HG02642 (cell line): ENCODE results near the gene ZBTB8A.
A peak's percentile ranks its signal among the peaks of the same experiment; 100 is the strongest.
"Not testable (repeated sequence)": the region's sequence is repeated elsewhere in the genome, so short reads cannot be mapped to it uniquely, and the experiment has no call there.

Experiments used
- ATAC-seq: cut with Tn5 transposase; IDR thresholded peaks from one replicate; pipeline ENCODE4 v1.9.1; 2021; ENCODE audit warnings: mild to moderate bottlenecking; ENCODE audit not compliant: unreplicated experiment, poor library complexity

The ZBTB8A gene

GRCh38 chr1:32618673-32619221 lies 79.5 kb downstream of the ZBTB8A start:
- ATAC-seq: no peak

DNA sequence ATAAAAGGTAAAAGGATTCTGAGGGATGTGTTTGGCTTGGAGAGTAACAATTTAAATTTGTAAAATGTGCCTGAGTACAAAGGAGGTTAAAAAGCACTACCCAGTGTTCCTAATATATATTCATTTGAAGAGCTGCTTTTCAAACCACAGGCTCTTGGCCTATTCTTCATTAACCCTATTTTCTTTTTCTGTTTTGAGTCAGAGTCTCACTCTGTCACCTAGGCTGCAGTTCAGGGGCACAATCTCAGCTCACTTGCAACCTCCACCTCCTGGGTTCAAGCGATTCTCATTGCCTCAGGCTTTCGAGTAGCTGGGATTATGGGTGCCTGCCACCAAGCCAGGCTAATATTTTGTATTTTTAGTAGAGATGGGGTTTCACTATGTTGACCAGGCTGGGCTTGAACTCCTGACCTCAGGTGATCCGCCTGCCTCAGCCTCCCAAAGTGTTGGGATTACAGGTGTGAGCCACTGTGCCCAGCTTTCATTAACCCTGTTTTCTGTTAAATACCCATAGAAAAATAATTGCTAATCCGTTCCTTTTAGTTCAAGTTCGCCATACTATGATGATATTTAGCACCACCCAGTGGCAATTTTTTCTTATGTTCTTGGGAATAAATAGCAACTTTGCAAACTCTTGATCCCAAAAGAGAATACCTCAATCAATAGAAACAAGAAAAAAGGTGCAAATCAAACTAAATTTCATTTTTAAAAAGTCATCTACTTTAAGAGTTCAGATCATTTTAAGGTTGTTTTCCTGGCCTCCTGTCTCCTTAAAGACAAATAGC lies 80.7 kb downstream of the ZBTB8A start:
- peak; percentile 67 for ATAC-seq

DNA sequence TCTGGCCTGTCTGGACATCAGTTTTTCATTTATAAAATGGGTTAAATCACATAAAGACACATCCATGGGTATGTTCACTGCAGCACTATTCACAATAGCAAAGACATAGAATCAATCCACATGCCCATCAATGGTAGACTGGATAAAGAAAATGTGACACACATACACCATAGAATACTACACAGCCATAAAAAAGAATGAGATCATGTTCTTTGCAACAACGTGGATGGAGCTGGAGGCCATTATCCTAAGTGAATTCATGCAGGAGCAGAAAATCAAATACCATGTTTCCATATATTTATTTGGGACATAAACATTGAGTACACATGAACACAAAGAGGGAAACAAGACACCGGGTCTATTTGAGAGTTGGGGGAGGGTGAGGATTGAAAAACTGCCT lies 83.0 kb downstream of the ZBTB8A start:
- no peak for ATAC-seq

GRCh38 chr1:32622806-32623681 lies 83.8 kb downstream of the ZBTB8A start:
- ATAC-seq: no peak

DNA sequence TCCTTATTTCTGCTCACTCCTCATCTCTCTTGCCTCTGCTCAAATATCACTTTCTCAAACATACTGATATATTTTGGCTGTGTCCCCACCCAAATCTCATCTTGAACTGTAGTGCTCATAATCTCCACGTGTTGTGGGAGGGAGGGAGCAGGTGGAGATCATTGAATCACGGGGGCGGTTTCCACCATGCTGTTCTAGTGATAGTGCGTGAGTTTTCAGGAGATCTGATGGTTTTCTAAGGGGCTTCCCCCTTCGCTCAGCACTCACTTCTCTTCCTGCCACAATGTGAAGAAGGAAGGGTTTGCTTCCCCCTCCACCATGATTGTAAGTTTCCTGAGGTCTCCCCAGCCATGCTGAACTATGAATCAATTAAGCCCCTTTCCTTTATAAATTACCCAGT lies 84.5 kb downstream of the ZBTB8A start:
- ATAC-seq: no peak

- no peak for ATAC-seq
Observed at GRCh38 chr1:32626176-32626575, 86.9 kb downstream of the ZBTB8A start.

DNA sequence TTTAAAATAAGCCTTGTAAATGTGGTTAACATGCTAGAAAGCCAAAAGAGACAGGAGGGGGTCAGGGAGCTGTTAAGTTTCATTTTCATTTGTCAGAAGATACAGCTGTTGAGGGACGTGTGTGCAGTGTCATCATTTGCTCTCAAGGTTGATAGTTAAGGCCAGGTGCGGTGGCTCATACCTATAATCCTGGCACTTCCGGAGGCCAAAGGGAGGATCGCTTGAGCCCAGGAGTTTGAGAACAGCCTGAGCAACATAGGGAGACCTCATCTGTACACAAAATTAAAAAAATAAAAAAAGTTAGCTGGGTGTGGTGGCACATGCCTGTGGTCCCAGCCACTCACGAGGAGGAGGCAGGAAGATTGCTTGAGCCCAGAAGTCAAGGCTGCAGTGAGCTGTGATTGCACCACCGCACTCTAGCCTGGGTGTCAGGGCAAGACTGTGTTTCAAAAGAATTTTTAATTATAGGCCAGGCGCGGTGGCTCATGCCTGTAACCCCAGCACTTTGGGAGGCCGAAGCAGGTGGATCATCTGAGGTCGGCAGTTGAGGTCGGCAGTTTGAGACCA lies 88.5 kb downstream of the ZBTB8A start:
- ATAC-seq: peak; percentile 66

GRCh38 chr1:32630173-32630572 lies 90.9 kb downstream of the ZBTB8A start:
- ATAC-seq: not testable (repeated sequence)

DNA sequence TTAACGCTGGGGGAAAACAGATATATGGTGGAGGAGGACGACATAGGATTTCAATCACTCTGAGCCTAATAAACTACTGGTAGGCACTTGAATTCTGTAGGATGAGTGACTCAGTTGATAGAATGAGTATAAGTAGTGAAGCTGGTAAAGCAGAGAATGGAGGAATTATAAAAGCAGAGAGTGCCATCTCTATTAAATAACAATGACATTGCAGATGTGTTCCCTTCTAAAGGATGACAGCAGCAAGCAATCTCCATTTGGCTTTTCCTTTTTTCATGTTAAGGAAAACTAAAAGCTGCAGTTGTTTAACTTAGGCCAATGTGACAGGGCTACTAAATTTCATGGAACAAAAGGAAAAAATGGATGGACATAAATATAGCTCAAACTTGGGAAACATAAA lies 93.6 kb downstream of the ZBTB8A start:
- ATAC-seq: no peak

GRCh38 chr1:32635508-32636277 lies 96.5 kb downstream of the ZBTB8A start:
- no peak for ATAC-seq

DNA sequence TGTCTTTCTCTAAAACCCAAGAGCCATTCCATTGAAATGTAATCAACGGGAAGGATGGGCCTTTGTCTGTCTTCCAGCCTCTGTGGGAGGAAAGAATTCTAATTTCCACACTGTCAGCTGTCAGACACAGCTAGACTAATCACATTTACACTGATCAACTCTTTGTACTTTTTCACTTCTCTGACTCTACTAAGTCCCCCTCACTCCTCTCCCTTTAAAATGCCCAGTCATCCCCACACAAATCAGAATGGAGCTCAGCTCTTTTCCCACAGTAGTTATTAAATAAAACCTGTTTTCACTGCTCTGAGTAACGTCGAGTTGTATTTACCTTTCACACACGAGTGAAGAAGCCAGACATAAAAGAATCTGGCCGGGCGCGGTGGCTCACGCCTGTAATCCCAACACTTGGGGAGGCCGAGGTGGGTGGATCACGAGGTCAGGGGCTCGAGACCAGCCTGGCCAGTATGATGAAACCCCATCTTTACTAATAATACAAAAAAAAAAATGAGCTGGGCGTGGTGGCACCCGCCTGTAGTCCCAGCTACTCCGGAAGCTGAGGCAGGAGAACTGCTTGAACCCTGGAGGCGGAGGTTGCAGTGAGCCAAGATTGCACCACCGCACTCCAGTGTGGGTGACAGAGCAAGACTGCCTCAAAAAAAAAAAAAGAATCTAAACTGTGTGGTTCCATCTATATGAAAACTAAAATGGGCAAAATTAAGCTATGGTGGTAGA lies 97.9 kb downstream of the ZBTB8A start:
- no peak for ATAC-seq

DNA sequence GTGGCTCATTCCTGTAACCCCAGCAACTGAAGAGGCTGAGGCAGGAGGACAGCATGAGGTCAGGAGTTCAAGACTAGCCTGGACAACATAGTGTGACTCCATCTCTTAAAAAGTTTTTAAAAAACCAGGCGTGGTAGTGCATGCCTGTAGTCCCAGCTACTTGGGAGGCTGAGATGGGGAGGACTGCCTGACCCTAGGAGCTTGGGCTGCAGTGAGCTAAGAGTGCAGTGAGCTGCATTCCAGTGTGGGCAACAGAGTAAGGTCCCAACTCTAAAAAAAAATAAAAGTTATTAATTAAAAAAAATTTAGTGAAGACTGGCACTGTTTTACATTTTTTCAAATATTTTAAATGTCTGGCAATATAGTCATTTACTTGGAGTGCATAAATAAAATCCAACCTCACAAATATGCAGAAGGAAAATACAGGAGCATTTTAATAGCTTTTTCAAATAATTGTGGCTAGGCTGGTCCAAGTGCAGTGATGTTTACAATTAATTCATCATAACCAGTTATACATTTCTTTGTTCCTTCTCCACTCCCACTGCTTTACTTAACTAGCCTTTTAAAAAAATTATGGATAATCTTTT lies 100.4 kb downstream of the ZBTB8A start:
- no peak for ATAC-seq

DNA sequence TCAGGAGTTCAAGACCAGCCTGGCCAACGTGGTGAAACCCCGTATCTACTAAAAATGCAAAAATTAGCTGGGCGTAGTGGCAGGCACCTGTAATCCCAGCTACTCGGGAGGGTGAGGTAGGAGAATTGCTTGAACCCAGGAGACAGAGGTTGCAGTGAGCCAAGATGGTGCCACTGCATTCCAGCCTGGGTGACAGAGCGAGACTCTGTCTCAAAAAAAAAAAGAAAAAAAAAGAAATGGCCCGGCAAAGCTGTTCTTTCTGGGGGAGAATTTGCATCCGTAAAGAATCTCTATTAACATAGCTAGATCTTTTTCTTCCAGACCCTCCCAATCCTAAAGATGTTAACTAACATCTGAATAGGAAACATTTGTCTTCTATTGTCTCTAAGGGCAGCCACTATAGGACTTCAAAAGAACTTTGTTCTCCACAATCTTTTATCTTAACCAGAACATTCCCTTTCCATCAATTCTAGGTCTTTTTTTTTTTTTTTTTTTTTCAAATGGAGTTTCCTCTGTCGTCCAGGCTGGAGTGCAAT lies 103.1 kb downstream of the ZBTB8A start:
- ATAC-seq: not testable (repeated sequence)

DNA sequence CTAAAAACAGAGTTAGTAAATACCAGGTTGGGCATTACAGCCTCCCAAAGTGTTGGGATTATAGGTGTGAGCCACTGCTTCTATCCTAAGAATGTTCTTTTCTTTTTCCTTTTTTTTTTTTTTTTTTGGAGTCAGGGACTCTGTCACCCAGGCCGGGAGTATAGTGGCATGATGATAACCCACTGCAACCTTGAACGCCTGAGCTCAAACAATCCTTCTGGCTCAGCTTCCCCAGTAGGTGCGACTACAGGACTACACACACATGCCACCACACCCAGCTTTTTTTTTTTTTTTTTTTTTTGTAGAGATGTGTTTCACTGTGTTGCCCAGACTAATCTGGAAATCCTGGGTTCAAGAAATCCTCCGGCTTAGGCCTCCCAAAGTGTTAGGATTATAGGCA lies 105.2 kb downstream of the ZBTB8A start:
- no peak for ATAC-seq

GRCh38 chr1:32647308-32648134 lies 108.3 kb downstream of the ZBTB8A start:
- ATAC-seq: no peak

DNA sequence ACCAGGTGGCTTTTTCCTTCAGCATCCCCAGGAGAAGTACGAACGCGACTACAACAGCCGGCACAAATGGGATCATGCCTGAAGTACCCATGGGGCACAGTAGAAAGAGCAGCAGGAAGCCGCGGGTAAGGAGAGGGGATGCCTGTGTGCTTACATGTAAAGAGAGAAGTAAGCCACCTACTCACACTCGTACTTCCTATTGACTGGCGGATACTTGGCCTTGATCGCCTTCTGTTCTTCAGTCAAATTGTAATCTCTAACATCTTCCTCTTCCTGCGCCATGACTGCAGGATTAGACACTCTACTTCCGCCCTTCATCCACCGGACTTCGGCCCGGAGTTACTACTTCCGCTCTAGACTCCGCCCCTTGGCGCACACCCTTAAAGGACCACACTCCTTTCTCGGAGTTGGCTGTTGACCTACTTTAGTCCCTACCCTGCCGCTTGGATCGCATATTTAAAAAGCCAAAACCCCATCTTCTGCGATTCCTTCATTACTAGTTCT lies 111.1 kb downstream of the ZBTB8A start, which contains the start of gene ZBTB8OS:
TSS of gene ZBTB8OS (minus strand) at position 303 of the 504 bp plus-strand sequence. CDS start at position 282, 21 bp downstream.
- peak; percentile 59 for ATAC-seq

- peak; percentile 89 for ATAC-seq
Observed at GRCh38 chr1:32650752-32651460, 111.7 kb downstream of the ZBTB8A start, which contains the start of gene RBBP4. Gene RBBP4, plus strand, starts transcription at chr1:32651208. Its CDS starts 99 bp downstream, at chr1:32651307.
